GM18873 (cell line): ENCODE data around the gene COMMD1.
"Not testable (repeated sequence)": the region's sequence is repeated elsewhere in the genome, so short reads cannot be mapped to it uniquely, and the experiment has no call there.

ENCODE experiments used
- ATAC-seq: cut with Tn5 transposase; IDR thresholded peaks from one replicate; pipeline ENCODE4 v1.9.1; 2021; ENCODE audit warnings: mild to moderate bottlenecking, moderate library complexity, moderate number of reproducible peaks; ENCODE audit not compliant: unreplicated experiment, low FRiP score

Gene COMMD1

DNA sequence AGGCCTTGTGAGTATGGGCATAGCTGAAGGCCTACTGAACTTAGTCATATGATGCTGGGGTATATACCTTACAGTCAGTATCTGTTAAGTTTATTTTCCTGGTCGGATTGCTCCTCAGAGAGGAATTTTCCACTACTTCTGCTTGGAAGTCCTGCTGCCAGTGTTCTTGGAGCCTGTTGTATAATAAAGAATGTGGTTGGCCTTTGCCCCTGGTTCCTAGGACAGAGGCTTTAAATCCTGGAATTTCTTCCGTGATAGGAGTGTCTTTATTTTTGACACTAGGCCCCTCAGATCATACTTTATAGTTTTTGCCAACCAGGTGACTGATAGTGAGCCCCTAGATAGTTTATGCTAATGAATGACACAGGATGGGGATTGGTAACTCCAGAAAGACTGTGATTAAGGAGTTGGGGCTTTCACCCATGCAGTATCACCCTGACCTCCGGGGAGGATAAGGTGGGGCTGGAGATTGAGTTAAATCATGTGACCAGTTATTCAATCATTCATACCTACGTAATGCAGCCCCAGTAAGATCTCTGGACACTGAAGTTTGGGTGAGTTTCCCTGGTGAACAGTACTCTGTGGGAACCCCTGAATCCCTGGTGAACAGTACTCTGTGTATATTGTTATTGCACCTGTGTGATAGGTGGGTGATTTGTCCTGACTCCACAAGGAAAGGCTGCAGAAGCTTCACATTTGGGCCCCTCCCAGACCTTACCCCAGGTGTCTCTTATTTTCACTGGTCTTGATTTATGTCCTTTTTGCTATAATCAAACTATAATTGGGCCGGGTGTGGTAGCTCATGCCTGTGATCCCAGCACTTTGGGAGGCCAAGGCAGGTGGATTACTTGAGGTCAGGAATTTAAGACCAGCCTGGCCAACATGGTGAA lies 56.9 kb downstream of the COMMD1 start:
- ATAC-seq = no peak

GRCh38 chr2:61966087-61966727 lies 60.7 kb downstream of the COMMD1 start:
- no peak for ATAC-seq

DNA sequence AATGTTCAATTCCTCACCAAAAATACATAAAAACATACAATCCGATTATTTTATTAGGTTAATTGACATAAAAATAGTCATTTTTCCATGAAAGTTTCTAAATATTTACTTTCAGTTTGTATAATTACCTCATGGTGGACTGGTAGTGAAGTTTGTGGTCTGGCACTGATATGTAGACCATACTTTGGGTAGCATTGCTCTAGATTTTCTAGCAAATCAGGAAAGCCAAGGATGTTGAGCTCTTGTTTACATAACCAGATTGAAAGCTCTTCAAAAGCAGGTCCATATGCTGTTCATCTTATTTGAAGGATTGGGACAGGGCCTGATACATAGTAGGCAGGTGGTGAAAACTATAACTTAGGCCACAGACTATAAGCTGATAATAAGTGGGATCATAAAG lies 61.8 kb downstream of the COMMD1 start:
- ATAC-seq = no peak

DNA sequence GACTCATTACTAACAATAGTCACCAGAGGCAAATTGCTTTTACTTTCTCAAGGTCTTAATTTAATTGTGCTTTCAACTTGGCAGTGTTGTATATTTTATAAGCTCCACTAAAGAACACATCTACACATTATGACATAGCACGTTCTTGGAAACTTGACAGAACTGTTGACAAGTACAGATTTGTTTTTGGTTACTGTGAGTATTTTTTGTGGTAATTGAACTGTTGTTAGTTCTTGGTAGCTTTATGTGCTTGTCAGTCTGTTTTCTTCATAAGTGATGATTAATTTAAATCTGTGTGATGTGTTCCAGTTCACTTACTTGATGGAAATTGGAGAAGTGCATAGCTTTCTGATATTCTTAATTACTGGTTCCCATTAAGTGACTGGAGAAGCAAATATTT lies 63.9 kb downstream of the COMMD1 start:
- ATAC-seq = no peak

DNA sequence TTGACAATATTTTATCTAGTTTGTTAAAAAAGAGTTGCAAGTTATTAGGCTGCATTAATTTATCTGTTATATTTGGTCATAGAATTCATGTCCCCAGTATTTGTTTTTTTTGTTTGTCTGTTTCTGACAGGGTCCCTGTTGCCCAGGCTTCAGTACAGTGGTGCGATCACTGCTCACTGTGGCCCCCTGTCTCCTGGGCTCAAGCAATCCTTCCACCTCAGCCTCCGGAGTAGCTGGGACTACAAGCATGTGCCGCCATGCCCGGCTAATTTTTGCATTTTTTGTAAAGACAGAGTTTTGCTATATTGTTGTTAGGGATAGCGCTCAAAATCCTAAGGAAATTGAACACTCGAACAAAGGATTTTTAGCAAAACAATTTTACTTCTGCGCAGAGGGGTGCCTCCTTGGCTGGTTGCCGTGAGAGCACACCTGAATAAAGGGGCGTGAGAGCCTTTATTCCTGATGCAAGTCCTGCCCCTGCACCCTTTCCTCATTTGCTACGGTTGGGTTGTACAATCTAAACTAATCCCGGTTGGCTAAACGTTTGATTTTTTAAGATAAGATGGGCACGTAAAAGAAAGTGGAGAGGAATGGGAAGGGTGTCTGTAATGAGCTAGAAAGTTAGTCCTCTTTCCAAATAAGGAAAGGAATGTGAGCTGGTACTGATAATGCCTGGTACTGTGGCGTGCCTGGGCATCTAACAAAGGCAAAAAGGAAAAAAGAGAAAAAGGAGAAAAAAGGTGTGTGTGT lies 65.5 kb downstream of the COMMD1 start:
- ATAC-seq = no peak

DNA sequence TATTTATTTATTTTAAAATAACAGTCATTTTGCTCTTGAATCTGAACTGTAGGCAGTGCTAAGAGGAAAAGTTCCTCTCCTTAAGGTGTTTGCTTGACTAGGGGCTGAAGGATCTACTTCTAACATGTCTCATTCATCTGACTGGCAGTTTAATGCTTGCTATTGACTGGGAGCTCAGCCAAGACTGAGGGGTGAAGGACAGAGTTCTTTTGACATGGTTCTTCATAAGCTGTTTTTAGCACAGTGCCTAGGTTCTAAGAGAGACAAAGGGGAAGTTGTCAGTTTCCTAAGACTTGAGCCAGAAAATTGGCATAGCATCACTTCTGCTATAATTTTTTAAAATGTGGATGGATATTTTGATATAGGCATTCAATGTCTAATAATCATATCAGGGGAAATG lies 73.0 kb downstream of the COMMD1 start:
- no peak for ATAC-seq

DNA sequence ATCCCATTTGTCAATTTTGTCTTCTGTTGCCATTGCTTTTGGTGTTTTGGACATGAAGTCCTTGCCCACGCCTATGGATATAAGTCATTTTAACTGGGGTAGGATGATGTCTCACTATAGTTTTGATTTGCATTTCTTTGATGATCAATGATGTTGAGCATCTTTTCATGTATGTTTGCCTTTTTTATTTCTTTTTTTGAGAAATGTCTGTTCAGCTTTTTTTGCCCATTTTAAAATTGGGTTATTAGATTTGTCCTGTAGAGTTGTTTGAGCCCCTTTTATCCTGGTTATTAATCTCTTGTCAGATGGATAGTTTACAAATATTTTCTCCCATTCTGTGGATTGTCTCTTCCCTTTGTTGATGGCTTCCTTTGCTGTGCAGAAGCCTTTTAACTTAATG lies 75.3 kb downstream of the COMMD1 start:
- no peak for ATAC-seq

DNA sequence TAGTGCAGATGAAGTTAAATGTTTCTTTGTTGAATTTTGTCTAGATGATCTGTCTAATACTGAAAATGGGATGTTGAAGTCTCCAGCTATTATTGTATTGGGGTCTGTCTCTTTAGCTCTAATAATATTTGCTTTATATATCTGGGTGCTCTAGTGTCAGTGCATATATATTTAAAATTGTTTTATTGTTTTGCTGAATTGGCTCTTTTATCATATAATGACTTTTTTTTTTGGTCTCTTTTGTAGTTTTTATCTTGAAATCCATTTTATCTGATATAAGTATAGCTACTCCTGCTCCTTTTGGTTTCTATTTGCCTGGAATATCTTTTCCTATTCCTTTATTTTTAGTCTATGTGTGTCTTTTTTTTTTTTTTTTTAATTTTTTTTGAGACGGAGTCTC lies 79.2 kb downstream of the COMMD1 start:
- no peak for ATAC-seq

- no peak for ATAC-seq
Measured at GRCh38 chr2:61988462-61989366, 83.2 kb downstream of the COMMD1 start.

GRCh38 chr2:61993422-61994024 lies 88.0 kb downstream of the COMMD1 start:
- no peak for ATAC-seq

GRCh38 chr2:61994531-61994930 lies 89.1 kb downstream of the COMMD1 start:
- ATAC-seq = no peak

- no peak for ATAC-seq
Measured at GRCh38 chr2:61995065-61995464, 89.6 kb downstream of the COMMD1 start.

DNA sequence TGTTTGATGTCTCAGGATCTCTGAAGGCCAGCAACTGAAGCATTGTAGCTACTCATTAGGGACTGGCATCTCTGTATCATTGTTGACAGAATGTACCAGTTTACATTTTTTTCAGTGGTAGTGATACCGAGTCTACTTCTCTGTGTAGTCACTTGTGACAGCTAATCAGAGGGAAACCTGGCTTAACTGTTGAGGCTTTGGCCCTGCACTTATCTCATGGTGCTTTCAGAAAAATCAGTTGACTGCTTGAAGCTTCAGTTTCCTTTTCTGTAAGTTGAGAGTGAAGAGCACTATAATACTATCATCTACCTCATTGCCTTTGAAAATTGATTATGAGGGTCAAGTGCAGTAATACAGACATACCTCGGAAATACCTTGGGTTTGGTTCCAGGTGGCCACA lies 90.0 kb downstream of the COMMD1 start:
- ATAC-seq = no peak

GRCh38 chr2:61998426-61998825 lies 93.0 kb downstream of the COMMD1 start:
- ATAC-seq = no peak

GRCh38 chr2:62000538-62000937 lies 95.1 kb downstream of the COMMD1 start:
- no peak for ATAC-seq

DNA sequence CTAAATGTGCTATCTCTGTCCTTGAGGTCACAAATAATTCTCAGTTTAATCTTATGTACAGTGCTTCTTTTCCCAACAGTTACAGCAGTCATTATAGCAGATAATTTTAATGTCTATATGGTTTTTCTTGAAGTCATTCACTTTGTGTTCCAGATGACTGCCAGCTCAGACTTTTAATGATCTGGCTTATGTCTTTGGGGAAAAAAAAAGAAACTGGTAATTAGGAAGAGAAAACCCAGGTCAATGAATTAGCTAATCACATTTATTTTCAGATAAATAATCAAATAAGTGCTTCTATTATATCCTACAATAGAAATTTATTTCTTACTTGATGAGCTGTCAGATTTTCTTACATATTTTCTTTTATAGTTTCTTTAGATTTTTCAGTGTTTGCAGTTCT lies 96.0 kb downstream of the COMMD1 start:
- no peak for ATAC-seq

GRCh38 chr2:62004428-62004827 lies 99.0 kb downstream of the COMMD1 start:
- ATAC-seq = not testable (repeated sequence)

GRCh38 chr2:62007555-62007954 lies 102.1 kb downstream of the COMMD1 start:
- no peak for ATAC-seq

DNA sequence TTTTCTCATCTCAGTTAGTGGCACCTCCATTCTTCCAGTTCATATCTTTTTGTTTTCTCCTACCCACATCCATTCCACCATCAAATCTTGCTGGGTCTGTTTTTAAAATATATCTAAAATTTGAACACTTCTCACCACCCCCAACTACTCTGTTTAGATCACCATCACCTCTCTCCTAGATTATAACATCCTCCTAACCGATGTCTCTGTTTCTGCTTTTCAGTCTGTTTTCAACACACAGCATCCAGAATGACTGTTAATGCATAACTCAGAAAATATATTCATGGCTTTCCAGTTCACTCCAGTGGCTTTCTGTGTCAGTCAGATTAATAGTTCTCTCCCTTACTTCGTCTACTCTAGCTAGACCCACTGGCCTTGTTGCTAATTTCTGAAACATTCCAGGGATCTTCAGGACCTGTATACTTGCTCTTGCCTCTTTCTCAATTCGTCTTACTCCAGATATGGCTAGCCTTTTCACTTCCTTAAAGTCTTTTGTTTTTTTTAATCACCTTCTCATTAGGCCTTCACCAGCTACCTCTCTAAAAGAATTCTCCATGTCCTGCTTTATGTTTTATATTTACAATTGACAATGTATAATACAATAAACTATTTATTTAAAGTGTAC lies 105.3 kb downstream of the COMMD1 start:
- ATAC-seq = no peak
